VCaP (cell line): ENCODE measurements around the gene KIAA2012.

Experiments used
- H3K27ac ChIP-seq: fragments of 450-650 bp; 2 replicates; pipeline ENCODE4 v1.5.1; 2017
- TF ChIP-seq, protein P1 (sequence below): fragments of 450-650 bp; conservative IDR thresholded peaks from 2 replicates; pipeline ENCODE4 v1.5.1; 2017; ENCODE audit warnings: mild to moderate bottlenecking, moderate library complexity

Gene KIAA2012

DNA sequence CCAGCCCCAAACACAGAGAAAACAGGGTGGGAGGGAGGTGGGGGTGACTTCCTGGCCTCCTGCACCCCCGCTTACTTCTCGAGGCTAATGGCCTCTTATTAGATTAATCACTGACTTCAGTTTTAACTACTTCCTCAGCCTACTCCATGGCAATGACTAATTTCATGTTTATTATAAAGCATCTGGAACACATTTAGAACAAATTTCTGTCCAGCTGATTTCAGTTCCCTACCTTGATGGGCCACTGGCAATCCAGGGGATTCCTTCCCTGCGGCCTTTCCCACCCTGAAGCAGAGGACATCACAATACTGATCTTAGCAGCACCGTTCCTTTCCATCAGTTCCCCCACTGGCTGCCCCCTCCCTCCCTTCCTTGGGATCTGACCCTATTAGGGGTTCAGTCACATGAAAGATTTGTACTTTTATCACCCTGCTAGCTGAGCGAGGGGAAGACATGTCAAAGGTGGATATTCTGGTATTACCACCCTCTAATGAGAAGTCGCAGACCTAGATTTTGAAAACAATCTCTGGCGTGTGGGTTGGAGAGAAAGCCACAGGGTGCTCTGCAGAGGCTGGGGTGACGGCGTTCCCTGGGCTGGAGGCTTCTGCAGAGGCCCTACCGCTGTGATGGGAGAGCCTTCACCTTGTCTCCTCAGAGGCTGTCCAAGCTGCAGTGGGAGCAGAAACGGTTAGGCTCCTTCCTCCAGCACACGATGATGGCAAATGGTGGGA lies 67.6 kb downstream of the KIAA2012 start:
- TF ChIP-seq, protein P1, sequence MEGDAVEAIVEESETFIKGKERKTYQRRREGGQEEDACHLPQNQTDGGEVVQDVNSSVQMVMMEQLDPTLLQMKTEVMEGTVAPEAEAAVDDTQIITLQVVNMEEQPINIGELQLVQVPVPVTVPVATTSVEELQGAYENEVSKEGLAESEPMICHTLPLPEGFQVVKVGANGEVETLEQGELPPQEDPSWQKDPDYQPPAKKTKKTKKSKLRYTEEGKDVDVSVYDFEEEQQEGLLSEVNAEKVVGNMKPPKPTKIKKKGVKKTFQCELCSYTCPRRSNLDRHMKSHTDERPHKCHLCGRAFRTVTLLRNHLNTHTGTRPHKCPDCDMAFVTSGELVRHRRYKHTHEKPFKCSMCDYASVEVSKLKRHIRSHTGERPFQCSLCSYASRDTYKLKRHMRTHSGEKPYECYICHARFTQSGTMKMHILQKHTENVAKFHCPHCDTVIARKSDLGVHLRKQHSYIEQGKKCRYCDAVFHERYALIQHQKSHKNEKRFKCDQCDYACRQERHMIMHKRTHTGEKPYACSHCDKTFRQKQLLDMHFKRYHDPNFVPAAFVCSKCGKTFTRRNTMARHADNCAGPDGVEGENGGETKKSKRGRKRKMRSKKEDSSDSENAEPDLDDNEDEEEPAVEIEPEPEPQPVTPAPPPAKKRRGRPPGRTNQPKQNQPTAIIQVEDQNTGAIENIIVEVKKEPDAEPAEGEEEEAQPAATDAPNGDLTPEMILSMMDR: no peak
- H3K27ac ChIP-seq: no peak overlapping the region

GRCh38 chr2:202141329-202141947 lies 68.4 kb downstream of the KIAA2012 start:
- TF ChIP-seq, protein P1: no peak
- H3K27ac ChIP-seq: no peak overlapping the region

DNA sequence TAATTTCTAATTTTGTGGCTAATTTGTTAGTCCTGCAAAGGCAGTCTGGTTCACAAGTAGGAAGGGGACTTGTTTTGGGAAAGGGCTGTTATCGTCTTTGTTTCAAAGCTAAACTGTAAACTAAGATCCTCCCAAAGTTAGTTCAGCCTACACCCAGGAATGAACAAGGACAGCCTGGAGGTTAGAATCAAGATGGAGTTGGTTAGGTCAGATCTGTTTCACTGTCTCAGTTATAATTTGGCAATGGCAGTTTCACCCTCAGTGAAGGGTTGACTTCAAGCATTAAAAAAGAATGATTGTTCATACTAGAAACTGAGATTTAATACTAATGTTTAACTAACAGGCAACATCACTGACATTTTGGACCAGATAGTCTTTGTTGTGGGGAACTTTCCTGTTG lies 69.5 kb downstream of the KIAA2012 start:
- TF ChIP-seq, protein P1: no peak
- no peak overlapping the region for H3K27ac ChIP-seq

DNA sequence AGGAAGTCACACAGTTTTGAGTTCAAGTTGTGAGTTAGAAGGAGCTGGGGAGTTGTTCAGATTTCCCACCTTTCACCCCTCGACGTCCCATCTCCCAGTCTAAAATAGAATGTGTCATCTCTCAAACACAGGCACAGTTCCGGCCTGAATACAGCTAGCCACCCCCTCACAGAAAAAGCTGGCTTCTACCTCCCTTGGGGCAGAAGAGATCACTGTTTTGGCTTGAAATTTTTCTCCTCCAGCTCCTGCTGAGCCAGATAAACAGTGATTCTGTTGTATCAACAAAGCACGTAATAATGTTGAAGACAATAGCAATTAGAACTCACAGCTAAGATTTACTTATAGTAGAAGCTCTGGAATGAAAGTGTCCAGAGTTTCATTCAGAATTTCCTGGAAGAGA lies 74.7 kb downstream of the KIAA2012 start:
- TF ChIP-seq, protein P1: no peak
- H3K27ac ChIP-seq: no peak overlapping the region

DNA sequence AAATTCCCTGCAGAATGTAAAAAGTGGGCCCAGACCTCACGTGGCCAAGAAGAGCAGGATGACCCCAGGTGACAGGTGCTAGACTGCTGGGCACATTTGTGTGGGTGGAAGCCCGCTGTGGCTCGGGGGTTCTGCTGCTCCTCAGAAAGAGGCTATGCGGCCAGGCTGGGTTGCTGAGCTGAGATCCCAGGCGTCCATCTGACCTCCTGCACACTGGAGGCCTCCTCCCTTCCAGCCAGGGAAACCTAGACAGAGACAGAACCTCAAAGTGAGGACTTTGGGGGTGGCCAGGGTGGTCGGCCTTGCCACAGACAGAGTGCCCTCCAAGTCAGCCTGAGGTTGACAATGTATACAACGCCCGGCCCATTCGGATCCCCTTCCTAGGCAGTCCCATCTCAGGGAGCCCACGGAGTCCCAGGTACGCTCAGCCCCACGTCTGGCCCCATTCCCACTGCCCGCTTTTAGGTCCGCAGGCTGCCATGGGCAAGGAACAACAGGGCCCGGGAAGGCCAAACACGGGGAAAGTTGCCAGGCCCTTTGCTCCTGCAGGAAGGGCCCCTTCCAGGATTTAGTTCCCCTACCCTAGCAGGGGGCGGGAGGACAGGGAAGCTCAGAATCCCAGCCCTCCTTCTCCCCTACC lies 75.6 kb downstream of the KIAA2012 start:
- H3K27ac ChIP-seq: no peak overlapping the region

DNA sequence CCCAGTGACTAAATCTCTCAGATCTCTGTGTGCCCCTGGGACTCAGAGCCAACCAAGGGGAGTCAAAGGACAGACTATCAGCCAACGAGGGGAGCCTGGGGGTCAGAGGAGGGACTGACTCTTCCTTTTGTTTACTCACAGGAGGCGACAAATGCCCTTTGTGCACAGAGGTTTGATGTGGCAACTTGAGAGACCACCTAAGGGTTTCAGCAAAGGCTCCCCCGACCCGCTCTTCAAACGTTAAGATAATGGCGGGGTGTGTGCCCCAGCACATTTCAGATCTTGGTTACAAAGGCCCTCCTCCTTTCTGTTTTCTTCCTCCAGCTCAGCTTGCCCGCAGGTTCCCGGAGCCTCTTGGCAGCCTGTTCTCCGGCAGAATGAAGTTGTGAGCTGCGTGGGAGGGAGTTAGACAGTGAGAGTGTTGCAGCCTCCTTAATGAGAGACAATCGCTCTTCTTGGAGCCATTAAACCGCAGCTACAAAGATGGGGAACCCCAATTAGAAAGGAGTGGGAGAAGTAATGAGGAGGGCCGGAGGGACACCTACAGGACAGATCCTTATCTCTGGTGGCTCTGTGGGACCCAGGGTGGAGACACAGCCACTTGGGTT lies 76.2 kb downstream of the KIAA2012 start:
- TF ChIP-seq, protein P1: no peak
- H3K27ac ChIP-seq: no peak overlapping the region

More for the DNA sequence above, 75.6 kb downstream of the KIAA2012 start:
- TF ChIP-seq, protein P1: no peak

DNA sequence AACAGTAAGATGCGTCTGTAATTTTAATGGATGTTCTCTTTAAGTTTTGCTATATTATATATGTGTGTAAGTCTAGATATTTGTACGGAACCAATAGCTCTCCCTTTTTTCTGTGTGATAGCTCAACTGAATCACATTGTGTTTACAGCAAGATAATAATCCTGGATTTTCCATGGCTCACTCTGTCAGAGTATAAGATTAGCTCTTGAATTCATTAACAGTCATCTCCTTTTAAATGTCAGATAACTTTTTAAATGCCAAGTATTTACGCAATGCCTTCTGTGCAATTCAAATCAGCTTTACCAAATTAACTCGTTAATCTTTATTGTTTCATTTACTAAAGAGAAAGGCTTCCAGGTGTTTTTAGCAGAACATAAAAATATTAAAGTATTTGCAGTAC lies 76.9 kb downstream of the KIAA2012 start:
- H3K27ac ChIP-seq: no peak overlapping the region

More for the DNA sequence above, 76.9 kb downstream of the KIAA2012 start:
- TF ChIP-seq, protein P1: no peak
